HG03280 (cell line): ENCODE measurements around the gene RNU6-8.

Source experiments
- ATAC-seq: cut with Tn5 transposase; IDR thresholded peaks from one replicate; pipeline ENCODE4 v1.9.1; 2021; ENCODE audit warnings: mild to moderate bottlenecking, moderate library complexity; ENCODE audit not compliant: unreplicated experiment

RNU6-8 gene

DNA sequence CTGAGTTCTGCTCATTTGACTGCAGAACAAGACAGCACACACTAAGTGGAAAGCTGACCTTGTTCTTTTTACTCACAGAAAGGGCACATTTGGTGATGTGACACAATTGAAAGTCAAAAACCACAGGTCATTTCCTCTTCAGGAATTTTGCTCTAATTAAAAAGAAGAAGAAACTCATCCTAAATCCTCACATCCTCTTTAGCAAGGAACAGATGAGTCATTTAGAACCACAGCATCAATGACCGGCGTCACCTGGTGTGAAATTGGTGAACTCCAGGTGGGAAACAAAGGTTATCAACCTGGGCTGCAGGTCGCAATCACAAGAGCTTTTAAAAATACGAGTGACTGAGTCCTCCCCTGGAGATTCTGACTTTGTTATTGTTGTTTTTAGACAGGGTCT, 2.9 kb upstream of the RNU6-8 start:
- peak; percentile 24 for ATAC-seq

DNA sequence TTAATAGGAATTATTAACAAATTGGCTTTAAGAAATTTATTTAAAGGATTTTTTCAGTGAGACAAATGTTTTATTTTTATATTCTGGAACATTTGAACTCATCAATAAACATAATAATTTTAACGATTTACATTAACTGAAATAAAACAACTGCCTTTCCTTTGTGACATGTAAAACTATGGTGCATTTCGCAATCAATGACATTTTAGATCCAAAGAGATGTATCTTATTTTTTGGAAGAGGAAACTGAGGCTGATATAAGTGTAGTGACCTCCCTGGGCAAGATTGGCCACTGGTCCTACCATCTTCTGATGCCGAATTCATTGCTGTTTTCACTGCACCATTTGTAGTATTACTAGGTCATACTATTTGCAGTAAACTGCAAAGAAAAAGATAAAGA, 2.5 kb upstream of the RNU6-8 start:
- no peak for ATAC-seq

DNA sequence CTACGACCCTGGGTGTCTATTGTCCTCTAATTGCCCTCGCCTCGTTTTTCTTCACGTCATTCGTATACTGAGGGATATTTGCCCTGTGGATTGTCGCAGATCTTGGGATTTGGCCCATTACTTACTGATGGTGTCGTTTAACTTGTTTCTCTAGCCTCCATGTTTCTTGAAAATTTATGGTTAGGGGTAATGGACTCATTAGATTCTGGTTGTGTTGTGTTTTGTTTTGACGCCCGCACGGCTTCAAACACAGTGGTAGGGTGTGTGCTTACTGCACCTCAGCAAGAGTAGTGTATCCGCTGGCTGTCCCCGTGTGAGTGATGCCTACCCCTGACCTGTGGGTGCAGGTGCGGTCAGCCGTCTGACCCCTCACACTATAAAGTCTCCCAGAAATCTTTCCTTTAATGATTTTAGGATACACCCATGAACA, 874 bp upstream of the RNU6-8 start:
- no peak for ATAC-seq

DNA sequence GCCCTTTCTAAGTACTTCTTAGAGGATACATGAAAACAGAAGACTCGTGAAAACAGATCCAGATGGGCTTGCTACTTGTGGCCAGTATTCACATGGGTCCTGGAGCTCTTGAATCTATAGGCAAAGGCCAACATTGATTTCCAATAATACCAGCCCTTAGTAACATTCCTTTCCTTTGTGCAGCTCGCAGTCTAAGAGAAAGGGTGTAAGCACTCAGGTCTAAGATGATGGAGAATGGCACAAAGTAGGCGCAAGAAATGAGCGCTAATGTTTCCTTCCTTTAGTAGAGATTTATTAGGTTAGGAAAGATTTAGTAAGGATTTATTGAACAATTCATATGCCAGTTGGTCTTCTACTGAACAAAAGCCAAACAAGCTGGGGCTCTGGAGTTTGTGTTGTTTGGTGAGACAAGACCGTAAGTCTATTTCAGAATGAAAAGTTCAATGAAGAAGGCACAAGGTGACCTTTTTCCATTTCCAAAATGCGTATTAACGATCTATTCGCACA, 525 bp downstream of the RNU6-8 start:
- ATAC-seq = no peak

DNA sequence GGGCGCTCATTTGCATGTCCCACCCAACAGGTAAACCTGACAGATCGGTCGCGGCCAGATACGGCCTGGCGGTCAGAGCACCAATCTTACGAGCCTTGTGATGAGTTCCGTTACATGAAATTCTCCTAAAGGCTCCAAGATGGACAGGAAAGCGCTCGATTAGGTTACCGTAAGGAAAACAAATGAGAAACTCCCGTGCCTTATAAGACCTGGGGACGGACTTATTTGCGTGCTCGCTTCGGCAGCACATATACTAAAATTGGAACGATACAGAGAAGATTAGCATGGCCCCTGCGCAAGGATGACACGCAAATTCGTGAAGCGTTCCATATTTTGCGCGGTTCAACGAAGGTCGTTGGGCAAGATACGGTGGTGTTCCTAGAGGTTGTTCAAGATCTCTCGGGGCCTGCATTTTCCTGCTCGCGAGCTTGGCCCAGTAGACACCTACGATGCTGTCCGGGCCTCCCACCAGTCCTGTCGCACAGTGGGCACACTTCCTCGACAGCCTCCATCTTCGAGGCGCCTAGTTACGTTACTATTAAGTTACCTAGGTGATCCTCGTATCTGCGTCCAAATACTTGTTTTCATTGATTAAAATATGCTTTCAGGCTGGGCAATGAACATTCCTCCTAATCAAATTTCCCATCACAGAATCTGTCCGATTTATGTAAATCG, 1.1 kb downstream of the RNU6-8 start, which contains the start of gene RNU6-7:
RNU6-7 (plus strand) TSS at position 230 of the 675 bp plus-strand sequence.
- no peak for ATAC-seq

DNA sequence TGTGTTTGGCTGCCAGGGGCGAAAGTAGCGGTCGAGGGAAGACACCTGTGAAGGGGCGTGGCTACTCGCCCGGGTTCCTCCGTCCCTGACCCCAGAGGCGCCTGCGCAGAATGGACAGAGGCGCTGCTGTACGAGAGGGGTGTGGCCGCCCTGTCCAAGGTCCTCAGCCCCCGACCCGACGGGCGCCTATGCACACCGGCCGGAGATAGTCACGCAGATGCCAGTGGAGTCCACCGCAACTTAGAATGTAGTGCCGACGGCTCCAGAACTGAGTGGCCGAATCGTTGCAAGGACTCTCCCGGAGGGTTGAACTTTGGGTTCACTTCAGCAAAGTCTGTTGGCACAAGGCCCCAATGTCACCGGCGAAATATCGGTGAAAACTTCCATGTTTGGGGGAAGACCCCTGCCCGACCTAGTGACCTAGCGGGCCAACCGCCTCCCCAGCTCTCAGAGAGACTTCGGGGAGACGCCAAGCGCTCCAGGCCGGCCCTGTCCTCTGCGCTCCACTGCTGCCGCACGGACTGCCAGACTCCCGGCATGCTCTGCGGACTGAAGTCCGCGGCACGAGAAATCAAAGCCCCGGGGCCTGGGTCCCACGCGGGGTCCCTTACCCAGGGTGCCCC, 1.8 kb downstream of the RNU6-8 start:
- ATAC-seq = peak; percentile 53

DNA sequence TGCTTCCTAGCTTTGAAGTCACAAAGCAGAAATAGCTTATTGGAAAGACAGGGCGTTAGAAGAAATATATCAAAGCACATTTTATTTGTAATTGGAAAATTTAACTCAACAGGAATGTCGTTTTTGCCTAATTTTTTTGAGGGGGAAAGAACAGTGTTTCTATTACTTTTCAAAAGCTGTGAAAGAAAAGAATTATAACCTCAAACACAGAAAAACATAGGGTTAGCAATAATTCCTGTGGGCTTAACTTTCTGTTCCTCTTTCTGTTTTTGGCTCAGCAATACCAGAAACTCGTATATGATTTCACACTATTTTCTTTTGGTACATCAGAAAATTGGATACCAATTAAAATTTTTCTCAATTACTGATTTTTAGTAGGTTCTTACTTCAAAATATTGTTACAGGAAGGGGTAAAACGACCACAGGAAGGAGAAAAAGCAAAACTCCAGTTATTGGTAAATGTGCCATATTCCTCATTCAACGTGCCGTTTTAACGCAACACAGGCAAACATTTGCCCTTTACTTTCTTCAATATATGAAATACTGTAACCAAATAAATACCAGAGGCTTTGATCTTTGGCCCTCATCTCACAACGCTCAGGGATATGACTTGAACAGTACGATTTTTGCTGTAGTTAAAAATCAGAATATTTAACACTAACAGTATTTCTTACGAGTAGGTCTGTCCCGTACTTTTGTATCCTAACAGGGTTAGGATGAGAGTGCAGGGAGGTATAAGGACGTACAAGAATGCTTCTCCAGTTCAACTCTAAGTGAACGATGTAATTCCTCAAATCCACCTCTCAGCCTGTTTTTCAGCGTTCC, 2.5 kb downstream of the RNU6-8 start:
- ATAC-seq = no peak

DNA sequence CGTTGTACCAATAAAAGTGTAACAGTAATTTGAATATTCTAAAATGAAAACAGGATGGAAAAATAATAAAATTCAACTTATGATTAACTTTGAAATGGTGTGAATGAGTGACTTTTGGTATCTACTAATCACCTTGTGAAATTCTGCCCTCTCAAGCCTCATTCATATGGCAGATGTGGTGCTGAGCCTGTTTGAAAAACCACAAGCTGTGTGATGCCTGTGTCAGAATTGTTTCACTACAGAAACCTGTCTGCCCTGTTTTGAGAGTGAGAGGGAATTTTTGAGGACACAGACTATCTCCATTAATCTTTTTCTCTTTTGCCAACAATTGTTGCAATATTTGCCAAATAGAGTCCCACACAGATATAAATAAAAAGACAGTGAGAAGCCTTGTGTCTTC, 5.2 kb downstream of the RNU6-8 start:
- ATAC-seq = peak; percentile 39

DNA sequence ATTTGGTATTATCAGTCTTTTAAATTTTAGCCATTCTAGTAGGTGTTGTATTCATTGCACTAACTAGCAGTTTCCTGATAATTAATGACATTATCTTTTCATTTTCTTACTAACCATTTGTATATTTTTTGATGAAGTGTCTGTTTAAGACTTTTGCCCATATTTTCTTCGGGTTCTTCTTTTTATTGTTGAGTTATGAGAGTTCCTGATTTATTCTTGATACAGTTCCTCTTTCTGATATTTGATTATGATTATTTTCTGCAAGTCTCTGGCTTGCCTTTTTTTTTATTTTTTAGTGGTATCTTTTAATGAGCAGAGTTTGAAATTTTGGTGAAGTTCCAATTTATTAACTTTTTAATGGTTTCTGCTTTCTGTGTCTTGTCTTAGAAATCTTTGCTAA, 7.4 kb downstream of the RNU6-8 start:
- no peak for ATAC-seq

DNA sequence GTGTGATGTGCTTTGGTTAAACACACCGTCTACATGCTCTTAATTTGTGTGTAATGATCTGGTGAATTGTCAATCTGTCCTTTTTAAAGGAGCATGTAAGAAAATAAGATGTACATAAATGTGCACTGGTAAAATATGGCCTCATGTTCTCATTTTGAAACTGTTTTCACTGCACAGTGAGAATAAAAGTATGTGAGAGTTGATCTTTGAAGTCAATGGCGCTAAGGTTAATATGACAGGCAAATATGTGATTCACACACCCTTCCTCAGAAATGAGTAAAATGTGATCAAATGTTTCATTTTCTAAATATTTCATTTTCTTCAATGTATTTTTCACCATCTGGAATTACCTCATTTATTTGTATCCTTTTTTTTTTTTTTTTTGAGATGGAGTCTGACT, 9.5 kb downstream of the RNU6-8 start:
- ATAC-seq = no peak

DNA sequence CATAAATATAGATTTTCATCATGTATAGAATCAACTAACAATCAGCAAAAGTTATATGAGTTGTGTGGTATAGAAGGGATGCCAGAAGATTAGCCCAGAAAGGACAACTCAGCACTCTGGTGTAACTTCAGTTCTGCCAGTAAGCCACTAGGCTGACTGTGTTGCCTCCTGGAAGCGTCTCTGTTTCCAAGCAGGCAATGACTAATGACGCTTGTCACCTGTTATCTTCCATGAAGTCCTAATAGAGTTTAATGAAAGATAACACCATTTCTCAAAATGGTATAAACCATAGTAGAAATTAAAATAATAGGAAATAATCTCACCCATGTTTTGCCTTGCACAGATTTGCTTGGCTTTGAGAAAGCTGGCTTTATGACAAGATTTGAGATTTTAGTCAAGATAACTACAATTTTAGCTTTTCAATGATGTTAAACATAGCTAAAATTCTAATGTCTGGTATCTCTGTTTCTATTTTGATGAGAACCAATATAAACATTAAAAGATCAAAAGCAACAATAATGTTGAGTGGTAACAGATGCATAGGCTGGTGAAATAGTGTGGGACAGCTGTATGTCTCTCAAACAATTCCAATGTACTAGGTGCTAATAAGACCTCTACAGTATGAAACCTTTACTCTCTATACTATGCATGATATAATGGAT, 10.2 kb downstream of the RNU6-8 start:
- ATAC-seq = no peak

DNA sequence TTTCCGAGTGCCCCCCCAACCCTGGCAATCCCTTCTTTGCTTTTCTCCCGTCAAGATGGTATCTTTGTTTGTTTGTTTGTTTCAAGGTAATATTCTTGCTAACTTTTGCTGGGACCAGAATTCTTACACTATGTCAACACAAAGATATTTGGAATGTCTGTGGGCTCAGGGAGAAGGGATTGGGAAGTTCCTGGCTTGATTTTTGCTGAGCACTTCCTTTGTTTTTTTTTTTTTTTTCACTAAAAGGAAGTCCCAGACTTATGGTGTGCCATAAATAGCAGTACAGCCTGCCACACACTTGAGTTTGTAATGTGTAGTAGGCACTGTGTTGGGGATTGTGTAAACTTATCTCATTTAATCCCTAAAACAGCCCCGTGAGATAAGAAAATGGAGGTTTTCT, 12.4 kb downstream of the RNU6-8 start:
- ATAC-seq = no peak

DNA sequence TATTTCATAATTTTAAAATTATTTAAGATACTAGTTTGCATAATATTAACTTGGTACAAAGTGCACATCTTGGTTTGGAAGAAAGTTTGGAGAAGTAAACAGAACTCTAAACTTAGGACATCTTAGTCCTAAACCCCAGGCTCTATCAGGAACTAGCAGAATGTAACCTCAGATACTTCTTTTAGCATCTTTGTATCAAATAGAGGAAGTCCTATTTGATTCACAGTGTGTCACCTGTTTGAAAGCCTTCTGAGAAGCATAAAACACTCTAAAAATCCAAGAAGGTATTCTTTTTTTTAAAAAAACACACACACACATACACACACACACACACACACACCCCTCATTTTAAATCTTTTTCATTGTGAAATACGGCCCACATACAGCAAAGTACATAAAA, 13.3 kb downstream of the RNU6-8 start:
- ATAC-seq = no peak

DNA sequence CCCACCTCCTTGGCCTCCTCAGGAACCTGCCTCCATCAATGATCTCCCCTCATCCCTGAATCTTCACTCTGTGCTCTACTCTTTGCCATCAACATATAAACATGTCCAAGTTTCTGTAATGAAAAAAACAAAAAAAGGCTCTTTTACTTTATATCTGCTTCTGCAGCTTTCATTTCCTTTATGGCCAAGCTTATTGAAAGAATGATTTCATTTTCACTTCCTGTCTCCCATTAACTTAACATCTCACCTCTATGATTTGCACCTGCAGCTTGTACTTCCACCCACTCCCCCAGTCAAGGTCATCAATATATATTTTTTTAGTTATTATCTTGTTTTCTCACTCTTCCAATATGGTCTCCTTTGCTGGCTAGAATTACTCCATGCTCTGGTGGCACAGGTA, 16.8 kb downstream of the RNU6-8 start:
- no peak for ATAC-seq

DNA sequence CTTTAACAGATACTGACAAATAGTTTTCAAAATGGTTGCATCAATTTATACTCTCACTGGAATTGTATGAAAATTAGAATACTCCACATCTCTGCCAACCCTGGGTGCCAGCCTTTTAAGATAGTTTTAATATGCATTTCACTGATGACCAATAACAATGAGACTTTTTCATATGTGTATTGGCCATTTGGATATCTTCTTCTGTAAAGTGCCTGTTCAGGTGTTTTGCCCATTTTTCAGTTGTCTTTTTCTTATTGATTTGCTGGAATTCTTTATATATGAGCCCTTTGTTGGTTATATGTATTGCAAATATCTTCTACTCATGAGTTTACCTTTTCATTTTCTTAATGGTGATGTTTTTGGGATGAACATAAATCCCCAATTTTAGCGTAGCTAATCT, 18.0 kb downstream of the RNU6-8 start:
- ATAC-seq = no peak

DNA sequence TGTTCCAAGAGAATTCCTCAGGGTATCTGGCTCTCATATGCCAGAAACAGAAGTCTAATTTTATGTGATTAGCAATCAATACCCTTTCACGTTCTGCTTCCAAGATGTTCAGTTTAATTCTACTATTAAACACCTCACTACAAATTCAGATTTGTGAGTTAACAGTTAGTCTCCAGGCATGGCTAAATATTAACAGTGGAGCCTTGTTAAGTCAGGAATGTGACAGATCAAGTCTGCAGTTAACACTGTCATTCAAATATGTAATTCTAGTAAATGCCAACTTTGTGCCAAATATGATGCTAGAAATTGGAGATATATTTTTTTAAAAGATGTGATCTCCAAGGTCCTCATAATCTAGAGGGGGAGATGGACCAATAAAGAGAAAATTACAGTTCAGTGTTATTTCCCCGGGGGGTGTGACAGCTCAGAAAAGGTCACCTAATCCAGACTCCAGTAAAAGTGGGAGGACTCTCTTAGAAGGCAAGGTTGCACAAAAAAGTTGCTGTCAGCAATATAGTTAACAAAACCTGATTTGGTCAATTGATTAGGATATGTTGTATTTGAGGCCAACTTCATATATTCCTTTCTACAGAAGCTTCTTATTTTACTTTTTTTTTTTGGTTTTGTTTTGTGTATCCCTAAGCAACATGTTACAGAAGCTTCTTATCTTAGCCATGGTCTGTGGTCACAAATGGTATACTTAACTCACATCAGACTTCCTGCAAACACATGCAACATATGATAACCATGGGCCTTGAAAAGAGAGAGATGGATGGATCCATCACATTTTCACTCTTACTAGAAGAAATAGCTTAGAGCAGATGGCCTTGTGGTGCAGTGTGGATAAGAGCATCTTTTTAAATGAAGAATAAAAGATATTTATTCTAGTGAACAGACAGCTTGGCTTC, 19.7 kb downstream of the RNU6-8 start:
- no peak for ATAC-seq

DNA sequence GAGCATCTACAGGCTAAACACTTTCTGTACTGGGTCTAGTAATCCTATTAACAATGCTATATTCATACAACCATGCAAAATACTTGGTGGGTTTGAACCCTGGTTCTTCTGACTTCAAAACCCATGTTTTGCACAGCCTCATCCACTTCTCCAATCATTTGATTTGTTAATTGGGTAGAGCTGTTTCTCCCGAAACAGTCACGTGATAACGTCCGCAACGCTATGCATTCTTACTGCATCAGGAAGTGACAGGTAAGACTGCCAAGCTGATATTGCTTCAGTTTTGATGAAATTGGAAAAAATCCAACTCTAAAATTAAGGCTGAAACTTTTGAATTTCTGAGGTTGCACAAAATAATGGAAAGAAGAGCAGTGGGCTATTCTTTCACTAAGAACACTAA, 31.6 kb downstream of the RNU6-8 start:
- no peak for ATAC-seq

DNA sequence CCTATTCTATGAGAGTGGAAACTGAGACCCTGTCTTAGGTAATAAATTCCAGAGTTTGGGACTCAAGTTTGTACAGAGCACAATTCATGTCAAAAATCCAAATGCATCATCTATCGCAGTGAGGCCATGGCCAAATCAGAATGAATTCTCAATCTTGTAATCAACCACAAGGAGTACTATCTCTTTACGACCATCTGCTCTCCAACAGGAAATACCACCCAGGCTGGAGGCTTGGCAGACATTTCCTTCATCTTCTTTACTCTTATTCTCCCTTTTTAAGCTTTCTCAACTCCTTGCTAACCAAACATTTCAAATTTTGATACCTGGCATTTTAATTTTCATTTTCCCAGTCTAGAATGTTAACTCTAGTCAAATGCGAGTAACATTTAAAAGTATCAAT, 33.9 kb downstream of the RNU6-8 start:
- no peak for ATAC-seq

DNA sequence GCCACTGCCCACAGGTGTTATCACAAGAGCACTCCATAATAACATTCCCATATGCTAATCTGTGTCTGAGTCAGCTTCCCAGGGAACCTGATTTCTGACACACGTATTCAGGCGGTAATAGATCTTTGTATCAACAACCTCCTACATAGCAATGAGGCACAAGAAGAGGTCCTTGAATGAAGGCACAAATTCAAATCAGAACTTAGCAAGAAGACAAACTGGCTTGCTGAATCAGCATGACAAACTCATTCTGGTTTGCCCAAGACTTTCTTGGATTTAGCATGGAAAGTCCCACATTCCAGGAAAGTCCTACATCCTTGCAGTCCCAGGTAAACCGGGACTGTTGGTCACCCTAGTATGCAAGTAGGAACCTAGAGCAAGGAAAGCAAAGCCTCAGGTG, 35.2 kb downstream of the RNU6-8 start:
- no peak for ATAC-seq

DNA sequence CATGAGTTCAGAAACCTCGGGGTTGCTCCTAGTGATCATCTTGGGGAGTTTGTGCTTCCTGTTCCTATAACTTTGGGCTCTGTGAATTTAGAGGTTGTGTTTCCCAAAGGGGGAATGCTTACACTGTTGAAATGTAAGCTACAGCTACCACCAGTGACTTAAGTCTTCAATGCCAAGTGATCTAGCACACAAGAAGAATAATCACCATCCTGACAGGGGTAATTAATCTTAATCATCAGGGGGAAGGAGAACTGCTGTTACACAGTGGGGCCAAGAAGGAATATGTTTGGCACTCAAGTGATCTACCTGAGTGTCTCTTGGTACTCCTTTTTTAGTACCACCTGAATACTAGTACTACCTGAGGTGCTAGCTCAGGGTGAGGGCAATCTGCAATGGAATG, 36.1 kb downstream of the RNU6-8 start:
- ATAC-seq = no peak
